Loucy (cell line): ENCODE results near the gene OBP2B.
"Not testable (repeated sequence)": the region's sequence is repeated elsewhere in the genome, so short reads cannot be mapped to it uniquely, and the experiment has no call there.

Experiments used
- EZH2phosphoT487 ChIP-seq: fragments of 200-600 bp; IDR thresholded peaks from 2 replicates; pipeline ENCODE4 v1.6.1; 2018; ENCODE audit warnings: antibody characterized with exemption, mild to moderate bottlenecking, moderate library complexity, borderline replicate concordance
- TF ChIP-seq, protein P1 (sequence below): fragments of 200-600 bp; sonication (generic); conservative IDR thresholded peaks from 2 replicates; pipeline ENCODE4 v1.5.1; 2014; ENCODE audit warnings: mild to moderate bottlenecking, antibody characterized with exemption, low read length

DNA sequence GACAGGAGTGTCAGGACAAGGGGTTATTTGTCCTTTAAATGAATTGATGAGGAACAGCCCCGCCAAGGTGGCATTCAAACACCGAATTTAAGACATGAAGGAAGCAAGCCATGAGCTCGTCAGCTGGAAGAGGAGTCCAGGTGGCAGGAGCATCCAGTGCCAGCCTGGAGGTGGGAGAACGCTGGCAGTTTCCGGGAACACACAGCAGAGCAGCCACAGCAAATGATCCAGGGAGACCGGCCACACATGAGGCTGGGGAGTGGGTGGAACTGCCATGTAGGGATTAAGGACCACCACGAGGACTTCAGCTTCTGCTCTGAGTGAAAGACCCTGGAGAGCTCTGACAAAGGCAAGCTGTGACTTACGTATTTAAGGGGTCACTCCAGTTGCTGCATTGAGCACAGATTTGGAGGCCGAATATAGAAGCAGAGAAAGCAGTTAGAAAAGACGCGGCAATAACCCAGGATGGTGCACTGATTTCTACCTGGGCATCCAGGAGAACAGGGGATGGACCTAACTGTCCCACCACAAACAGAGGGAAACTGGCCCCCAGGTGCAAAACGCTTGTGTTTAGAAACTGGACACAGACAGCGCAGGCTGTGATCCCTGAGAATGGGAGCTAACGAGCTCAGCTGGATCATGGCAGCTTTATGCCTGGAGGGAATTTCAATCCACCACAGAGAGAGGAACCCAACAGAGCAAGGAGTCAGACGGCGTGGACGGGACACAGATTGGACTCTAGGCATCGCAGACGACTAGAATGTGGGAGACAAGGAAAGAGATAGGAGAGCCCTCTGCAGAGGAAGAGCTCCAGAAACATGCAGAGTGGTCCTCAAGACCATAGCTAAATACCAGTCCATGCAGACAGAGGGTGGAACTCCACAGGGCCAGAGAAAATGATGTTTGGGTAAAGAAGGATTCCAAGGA lies 9.3 kb upstream of the OBP2B start:
- TF ChIP-seq, protein P1, sequence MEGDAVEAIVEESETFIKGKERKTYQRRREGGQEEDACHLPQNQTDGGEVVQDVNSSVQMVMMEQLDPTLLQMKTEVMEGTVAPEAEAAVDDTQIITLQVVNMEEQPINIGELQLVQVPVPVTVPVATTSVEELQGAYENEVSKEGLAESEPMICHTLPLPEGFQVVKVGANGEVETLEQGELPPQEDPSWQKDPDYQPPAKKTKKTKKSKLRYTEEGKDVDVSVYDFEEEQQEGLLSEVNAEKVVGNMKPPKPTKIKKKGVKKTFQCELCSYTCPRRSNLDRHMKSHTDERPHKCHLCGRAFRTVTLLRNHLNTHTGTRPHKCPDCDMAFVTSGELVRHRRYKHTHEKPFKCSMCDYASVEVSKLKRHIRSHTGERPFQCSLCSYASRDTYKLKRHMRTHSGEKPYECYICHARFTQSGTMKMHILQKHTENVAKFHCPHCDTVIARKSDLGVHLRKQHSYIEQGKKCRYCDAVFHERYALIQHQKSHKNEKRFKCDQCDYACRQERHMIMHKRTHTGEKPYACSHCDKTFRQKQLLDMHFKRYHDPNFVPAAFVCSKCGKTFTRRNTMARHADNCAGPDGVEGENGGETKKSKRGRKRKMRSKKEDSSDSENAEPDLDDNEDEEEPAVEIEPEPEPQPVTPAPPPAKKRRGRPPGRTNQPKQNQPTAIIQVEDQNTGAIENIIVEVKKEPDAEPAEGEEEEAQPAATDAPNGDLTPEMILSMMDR: not testable (repeated sequence)
- TF ChIP-seq EZH2phosphoT487: not testable (repeated sequence)
